NCI-H1105 treated with DMSO at 0.1 percent for 48 hours (cell line): ENCODE results near the gene FLOT1.

Source experiments
- DNase-seq: peaks from one replicate; lab custom pipeline; 2025; lab: John Stamatoyannopoulos, UW

Gene FLOT1

DNA sequence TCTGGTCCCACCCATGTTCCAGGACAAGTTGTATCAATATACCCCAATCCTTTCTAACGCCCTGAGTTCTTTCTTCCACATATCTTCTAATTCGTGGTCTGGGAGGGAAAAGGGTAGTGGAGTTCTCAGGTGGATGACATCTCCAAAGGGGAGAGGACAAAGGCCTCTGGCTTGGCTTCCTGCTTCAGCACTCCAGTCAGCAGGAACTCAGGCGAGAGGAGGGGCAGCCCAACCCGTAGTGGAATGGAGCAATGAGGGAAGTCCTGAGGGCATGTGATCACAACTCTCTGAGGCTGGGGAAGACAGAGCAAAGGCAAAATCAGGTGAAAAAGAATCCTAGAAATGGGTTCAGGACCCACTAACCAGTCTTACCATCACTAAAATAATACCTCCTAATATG lies 42.1 kb downstream of the FLOT1 start:
- no peak for DNase-seq

DNA sequence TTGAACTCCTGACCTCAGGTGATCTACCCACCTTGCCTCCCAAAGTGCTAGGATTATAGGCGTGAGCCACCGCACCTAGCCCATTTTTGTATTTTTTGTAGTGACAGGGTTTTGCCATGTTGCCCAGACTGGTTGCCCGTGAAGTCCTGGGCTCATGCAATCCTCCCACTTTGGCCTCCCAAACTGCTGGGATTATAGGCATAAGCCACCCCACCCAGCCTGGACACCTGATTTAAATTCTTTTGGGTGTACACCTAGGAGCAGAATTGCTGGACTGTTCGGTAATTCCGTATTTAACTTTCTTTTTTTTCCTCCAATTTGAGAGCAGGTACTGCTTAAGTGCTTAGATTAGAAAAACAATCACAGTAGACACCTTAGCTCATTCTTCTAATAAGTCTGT lies 46.1 kb downstream of the FLOT1 start:
- DNase-seq: no peak

DNA sequence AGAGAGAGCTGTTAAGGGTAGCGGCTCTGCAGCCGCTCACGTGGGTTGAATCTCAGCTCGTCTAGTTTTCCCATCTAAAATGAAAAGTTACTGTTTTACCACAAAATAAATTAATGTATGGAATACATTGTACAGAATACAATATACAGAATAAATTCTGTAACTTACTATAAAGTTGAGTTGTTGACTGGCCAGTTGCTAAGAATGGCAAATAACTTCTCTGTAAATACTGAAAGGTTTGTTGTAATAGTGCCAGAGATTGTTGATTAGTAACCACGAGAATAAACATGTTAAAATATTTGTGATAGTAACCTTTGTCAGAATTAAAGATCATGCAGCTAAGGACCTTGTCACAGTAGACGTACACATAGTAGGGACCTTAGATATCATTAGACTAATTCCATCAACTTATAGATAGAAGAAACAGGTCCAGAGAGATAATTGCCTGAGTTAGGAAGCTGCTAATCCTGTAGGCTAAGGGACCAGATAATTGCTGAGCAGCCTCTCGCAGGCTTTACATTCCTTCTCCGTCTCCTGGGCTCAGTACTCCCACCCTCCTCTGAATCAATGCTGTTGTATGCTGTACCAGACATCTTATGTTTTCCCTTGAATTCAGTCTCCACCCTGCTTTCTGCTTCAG lies 51.2 kb downstream of the FLOT1 start:
- peak; percentile 7 for DNase-seq

DNA sequence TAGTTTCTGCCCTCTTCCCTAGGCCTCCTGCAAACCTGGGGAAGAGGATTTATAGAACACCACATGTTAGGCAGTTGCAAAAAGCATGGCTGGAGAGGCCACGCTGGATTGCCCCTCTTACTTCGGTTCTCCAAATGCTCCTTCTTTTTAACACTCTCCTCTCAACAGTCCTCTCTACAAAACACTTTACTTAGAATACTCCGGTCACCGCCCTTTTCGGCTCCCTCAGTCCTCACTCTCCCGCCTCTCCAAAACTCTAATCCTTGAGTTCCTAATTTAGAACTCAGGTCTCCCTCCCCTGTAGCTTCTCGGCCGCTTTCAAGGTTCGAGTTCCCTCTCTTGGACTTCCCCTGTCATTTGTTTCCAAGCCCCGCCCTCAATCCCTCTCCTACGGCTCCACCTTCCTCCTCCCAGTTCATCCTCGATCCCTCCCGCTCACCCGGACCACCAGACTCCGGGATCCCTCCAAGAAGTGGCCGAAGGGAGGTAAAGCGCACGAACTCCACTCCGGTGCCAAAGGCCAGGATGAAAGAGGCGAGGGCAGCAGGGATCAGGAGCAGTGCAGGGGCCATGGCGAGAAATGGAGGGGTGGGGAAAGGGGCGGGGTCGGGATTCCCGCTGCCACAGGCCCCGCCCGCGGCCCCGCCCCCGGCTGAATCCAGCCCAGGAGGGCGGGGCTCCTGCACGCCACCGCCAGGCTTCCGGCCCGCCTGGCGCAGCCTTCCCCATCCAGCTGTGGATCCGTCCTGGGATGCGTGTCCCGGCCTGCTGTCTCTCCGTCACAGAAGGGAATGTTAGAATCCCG lies 51.9 kb downstream of the FLOT1 start, which contains the start of gene NRM:
TSS of gene NRM (minus strand) at position 582 of the 805 bp plus-strand sequence. CDS start at position 572, 10 bp downstream.
- peak; percentile 87 for DNase-seq

DNA sequence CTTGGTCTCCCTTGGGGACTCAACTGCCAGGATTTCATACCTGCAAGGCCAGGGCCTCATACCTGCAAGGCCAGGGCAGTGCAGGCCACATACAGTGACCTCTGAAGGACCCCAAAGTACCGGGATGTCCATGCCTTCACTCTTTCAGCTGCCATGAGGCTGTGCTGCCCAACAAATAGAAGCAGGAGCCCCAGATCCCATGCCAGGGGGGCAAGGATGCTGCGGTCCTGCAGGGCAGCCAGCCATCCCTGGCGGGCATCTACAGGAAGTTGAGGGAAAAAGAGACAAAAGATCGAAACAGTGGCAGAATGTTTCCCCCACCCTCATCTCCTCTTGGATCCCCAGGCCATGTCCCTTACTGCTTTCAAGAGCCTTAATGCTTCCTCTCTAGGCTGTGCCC lies 52.5 kb downstream of the FLOT1 start:
- DNase-seq: no peak

DNA sequence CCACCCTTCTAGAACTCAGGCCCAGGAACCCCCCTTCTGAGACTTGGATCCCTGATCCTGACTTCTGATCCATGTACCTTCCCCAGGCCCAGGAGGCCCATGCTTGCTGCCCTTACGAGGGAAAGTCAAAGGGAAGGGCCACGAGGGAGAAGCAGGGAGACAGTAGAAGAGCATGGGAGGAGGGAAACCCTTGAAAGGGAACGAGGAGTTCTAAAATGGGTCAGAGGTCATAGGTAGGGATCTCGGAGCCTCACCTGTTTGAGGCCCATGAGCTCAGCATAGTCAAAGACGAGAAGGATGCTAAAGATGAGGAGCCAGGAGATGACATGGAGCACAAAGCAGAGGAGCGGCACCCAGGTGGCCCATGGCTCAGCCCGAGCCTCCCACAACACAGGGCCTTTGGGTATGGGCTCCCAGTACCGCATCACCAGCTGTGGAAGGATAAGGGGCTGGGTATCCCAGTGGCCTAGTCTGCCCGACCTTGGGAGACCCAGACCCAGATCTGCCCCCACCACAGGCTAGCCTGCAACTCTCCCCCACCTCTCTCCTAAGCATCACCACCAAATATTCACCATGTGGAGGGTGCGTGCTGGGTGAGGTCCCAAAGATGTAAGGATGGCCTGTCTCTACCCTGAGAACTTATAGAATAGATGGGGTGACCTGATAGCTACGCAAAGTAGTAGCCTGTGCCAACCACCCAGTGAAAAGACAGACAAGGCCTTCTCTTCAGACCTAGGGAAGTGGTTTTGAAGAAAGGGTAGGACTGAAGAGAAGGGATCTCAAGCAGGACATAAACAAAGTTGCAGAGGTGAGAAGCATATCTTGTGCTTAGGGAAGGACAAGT lies 53.2 kb downstream of the FLOT1 start:
- DNase-seq: no peak

DNA sequence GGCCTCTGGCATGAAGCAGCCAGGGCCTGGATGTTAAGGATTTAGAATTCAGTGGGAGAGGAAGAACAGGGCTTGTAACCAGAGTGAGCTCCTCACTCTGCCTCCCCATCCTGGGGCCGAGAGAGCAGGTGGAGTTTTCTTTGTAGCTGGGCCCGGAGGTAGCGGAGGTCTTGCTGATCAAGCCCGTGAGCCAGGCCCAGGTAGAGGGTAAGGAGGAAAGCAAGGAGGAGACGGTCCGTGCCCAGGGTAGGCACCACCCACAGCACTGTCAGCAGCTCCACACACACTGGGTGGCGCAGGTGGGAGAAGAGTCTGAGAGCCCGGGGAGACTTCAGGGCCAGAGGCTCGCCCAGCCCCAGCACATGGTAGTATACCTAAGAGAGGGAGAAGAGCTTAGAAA lies 53.9 kb downstream of the FLOT1 start:
- DNase-seq: no peak

DNA sequence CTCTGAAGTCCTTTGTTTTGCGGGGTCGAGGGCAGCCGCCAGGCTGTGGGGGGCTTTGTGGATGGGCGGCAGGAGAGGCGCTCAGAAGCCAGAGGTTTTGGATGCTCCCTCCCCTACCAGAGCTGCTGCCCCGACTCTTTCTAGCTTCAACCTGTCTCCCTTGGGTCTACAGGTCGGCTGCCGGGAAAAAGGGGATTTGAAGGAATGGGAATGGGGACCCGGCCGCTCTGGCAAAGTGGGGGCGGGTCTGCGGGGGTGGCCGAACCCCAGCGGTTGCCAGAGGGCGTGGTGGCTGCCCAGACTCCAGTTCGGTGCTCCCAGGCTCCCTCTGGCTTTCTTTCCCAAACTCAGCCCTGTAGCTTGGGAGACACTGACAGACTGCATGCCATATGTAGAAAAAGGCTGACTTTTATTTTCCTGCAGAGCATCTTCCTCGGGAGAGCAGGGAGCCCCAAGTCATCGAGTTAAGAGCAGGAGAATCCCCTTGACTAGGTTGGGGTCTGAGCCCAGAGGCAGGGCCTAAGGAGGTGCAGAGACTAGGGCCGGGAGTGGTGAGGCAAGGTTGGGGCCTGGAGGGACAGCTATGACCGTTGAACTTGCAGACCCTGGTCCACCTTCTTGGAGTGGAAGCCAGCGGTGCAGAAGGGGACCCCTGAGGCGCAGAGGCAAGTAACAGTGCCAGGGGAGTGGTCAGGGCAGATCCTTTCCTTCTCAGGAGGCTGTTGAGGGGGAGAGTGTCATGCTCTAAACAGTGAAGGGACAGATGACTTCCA lies 54.6 kb downstream of the FLOT1 start:
- DNase-seq: peak; percentile 22

DNA sequence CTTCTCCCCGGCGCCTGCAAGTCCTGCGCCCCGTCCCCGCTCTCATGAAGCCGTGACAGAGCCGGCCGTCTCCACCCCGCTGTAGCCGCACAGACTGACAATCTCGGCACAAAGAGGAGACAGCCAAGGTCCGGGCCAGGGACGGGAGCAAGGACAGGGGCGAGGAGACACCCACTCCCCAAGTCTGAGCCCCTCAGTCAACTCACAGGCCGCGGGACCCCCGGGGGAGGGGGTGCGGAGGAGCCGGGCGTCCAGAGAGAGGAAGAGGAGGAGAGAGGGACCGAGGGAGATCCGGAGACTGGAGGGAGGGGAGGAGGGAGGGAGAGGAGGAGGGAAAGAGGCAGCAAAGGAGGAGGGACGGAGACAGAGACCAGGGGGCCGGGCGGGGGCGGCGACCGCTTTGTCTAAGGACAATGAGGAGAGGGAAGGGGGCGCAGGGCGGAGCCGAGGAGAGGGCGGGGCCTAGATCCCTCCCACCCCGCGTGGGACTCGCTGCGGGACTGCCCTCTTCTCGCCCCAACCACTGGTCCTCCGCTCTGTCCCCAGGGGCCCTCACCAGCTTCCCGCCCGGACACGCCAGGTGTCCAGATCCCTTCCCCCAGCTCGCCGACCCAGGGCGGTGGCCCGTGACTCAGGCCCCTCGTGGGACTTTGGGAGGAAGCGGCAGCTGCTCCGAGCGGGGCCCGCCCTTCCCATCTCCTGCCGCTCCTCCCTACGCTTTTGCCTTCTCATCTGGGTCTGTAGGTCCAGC lies 55.4 kb downstream of the FLOT1 start:
- peak; percentile 85 for DNase-seq

DNA sequence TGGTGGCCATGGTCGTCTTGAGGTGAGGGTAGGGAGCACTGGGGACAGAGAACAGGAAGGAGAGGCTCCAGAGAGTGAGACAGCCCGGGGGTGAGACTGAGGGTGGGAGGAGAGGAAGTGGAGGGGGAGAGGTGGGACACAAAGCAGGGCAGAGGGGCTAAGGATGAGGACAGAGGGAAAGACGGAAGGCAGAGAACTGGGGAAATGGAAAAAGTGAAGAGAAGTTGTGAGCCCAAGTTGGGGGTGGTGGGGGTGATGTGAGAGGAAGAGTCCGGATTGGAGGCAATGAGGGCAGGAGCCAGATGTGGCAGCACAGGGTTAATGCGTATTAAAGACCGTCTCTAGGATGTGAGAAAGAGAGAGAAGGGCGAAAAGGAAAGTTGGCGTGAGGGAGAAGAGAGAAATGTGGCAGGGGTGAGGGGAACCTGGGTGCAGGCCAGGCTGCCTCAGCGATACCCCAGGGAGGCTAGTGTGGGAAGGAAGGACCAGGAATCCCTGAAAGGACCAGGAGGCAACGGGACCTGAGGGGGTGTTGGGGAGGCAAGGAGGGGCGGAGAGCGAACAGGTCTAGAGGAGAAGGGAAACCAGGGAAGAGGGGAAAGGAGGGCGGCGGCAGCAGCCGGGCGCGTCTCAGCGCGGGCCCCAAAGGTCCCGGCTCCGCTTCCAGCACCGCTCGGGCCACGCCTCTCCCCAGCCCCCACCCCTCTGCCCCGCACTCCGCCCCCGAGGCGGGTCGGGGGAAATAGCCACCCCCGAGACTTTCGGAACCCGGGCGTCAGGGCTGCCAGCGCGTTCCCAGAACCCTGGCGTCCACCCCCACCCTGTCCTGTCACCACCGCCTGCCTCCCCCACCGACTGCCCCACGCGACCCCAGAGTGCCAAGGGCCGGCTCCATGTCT lies 56.2 kb downstream of the FLOT1 start, which contains the start of gene PPP1R18:
TSS of gene PPP1R18 (minus strand) at position 637 of the 899 bp plus-strand sequence. CDS start at position 10, 627 bp downstream.
- peak; percentile 18 for DNase-seq

DNA sequence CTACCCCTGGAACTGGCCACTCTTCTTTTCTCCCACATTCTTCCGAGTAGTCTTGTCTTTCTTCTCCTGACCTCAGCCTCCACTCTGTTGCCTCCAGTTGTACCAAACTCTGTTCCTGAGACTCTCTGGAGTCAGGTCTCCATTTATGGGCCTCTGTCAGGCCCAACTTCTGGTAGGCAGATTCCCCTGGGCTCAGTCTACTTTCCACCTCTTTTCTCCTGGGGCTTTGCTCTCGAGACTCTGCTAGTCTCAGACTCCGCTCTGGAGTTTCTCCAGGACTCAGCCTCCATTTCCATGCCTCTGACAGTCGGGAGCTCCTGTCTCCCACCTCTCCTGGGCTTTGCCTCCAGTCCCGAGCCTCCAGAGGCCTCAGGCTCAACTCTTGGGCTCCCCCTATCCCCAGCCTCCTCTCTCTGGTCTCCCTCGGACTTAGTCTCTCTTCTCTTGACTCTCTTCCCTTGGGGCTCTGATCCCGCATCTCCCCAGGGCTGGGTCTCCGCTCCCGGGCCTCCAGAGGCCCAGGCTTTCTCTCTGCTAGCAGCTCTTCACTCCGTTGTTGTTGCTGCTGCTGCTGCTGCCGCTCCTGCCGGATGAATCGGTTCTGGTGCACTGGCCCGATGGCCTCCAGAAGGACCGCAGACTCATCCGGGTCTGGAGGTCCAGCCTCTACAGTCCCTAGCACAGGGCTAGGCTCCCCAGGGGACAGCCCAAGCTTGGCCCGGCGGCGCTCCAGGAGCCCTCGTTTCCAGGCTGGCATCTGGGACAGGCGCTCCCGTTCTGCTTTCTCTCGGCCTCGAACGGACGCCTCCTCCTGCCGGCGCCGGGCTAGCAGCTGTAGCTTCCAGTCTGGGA lies 57.1 kb downstream of the FLOT1 start:
- DNase-seq: no peak

DNA sequence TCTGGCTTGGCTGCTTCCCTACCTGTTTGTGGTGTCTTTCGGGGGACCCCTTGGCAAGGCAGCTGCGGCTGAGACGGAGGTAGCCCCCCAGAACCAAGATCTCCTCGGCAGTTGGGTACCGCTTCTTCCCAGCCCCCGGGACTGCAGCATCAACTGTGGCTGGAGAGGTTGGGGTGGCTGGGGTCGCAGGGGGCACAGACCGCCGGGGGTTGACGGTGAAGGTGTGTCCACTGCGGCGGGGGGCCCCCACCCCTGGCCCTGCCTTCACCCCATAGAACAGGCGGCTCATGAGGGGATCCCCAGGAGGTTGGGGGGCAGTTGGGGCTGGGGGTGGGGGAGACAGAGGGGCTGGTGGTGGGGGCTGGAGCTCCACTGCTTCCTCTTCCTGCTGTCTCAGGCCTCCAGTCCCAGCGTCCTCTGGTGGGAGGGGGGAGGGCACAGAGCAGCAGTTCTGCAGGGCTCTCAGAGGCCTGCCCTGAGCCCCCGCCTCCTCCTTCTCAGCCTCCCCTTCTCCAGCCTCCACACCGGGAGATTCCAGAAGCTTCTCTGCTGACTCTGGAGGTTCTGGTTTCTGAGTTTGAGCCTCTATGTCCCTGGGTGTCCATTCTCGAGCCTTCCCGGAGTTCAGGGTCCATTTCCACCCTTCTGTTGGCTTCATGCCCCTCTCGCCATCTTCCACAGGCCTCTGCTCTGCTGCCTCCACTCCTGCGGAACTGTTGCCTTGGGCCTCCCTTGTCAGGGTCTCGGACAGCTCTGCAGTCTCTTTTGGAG lies 57.9 kb downstream of the FLOT1 start:
- DNase-seq: no peak

DNA sequence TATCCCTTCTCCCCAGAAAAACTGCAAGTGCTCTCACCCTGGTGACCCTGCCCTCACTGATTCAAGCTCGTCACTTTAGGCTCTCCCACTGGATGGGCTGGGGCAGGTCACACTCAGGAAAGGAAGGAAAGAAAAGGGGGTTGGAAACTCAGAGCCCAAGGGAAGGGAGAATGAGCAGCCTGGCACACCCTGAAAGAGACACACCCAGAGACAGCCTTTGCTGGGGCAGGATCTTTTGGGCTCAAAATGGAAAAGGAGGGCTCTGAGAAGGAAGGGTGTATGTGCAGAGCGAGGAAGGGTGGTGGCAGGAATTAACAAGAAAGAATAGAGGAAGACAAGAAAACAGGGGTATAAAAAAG lies 58.5 kb downstream of the FLOT1 start:
- DNase-seq: no peak

DNA sequence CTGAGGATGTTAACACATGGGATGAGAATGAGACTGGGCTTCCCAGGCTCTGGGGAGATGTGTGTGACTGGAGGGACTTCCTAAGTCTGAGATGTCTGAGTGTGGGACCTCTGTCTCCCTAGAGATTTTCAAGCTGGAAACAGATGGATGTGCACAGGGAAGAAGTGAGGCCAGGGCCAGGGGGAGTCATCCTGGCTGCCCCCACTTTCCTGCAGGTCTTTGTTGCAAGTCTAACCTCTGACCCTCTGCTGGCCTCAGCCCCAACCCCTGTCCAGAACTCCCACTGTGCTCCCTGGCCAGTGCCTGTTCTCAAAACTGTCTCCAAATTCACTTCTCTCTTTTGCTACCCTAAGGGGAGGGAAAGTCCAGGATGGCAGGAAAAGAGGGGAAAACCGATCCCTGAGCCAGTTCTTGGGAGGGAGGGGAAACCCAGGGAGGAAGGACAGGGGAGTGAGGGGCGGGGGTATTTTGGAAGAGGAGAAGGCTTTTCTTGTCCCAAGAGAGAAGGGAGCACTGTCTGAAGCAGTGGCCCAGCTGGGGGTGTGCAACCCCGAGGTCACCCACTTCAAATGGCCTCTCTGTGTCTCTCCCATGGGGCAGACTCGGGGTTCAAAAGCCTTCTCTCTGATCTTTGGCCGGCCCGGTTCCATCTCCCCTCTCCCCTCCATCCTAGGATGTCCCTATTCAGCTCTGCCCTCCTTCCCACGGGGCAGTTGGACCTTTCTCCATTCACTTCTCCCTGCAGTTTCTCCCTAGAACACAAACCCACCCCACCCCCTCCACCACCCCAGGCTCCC lies 59.1 kb downstream of the FLOT1 start:
- no peak for DNase-seq

DNA sequence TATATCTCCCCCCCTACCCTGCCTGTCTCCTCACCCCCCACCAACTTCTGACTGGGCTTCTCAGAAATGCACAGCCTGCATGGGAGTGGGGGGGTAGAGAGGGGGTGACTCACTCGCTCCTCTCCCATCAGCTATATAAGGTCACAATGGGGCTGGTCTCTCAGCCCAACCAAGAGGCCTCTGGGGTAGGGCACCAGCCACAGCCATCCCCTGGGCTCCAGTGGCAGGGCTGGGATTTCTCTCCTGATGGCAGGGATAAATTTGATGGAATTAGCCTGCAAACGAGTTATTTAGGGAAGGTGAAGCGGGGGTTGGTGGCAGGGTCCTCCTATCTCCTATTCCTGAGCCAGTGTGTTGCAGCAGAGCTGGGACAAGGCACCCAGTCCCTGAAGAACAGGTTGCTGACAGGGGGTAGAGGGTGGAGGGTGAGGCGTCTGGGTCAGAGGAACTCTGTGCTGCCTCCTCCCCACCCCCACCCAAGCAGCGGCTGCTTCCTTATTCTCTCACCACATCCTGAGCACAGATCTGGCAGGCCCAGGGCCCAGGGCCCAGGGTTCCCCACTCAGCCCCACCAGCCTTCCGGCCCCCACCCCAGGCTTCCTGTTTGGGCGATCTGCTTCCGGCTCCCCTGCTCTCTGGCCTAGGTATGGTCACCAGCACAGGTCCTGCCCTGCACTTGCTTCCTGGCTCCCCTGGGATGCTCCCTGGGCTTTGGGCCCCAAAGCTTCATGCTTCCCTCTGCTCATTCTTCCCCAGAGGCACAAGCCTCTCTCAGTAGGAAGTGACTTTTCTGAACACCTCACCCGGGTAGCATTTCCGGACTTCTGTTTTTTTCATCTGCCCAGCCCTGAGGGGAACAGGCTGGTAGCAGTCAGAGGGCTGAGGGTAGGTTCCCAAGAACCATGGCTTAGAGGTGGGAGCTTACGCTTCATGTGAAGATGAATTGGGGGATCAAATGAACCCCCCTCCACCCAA lies 60.1 kb downstream of the FLOT1 start:
- no peak for DNase-seq

DNA sequence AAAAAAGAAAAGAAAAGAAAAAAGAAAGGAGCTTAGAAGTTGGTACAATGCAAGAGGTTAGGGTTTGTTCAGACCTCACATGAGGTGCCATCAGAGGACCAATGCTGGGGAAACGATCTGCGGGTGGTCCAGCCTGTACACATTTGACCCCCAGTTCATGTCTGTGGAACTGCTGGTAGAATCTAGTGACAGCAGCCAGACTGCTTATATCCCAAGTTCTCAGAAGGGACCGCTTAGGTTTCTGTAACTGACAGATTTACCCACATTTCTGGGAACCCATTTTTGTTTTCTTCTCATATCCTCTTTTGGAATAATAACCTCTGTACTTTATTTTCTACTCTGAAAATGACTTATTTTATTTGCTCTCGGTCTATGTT lies 60.7 kb downstream of the FLOT1 start:
- no peak for DNase-seq
